SK-N-SH treated with all-trans-retinoic acid at 6 μM for 48 hours (cell line): ENCODE data around the gene DDX54.

Experiments used
- ATAC-seq: fragments of 200-7000 bp; cut with Tn5 transposase; 3 replicates; pipeline ENCODE4 v1.9.1; 2020; ENCODE audit warnings: mild to moderate bottlenecking, moderate library complexity
- ARNTL ChIP-seq: fragments of 450-650 bp; formaldehyde crosslinking; IDR thresholded peaks from 2 replicates; pipeline ENCODE4 v1.5.0; 2020; ENCODE audit warnings: low read depth, mild to moderate bottlenecking, moderate library complexity, borderline replicate concordance
- BACH2 ChIP-seq: fragments of 250-450 bp; sonication (Bioruptor Pico); IDR thresholded peaks from 2 replicates; pipeline ENCODE4 v1.9.0; 2021; ENCODE audit warnings: mild to moderate bottlenecking, borderline replicate concordance
- CREB5 ChIP-seq: fragments of 250-450 bp; sonication (Bioruptor Pico); IDR thresholded peaks from 2 replicates; pipeline ENCODE4 v1.5.1; 2020; ENCODE audit warnings: low read depth, mild to moderate bottlenecking, moderate library complexity
- CSDC2 ChIP-seq: fragments of 250-450 bp; sonication (Bioruptor Pico); IDR thresholded peaks from 2 replicates; pipeline ENCODE4 v1.5.0; 2020; ENCODE audit warnings: mild to moderate bottlenecking, moderate library complexity
- CSRNP3 ChIP-seq: fragments of 250-450 bp; sonication (Bioruptor Pico); IDR thresholded peaks from 2 replicates; pipeline ENCODE4 v1.5.1; 2021; ENCODE audit warnings: mild to moderate bottlenecking, moderate library complexity
- GLIS3 ChIP-seq: fragments of 250-450 bp; sonication (Bioruptor Pico); IDR thresholded peaks from 2 replicates; pipeline ENCODE4 v1.5.0; 2020; ENCODE audit warnings: mild to moderate bottlenecking, moderate library complexity
- ISL1 ChIP-seq: fragments of 250-450 bp; sonication (Bioruptor Pico); IDR thresholded peaks from 2 replicates; pipeline ENCODE4 v2.1.2; 2022; ENCODE audit warnings: mild to moderate bottlenecking, moderate library complexity
- PATZ1 ChIP-seq: fragments of 250-450 bp; sonication (Bioruptor Pico); IDR thresholded peaks from 2 replicates; pipeline ENCODE4 v1.8.0; 2020; ENCODE audit warnings: mild to moderate bottlenecking, moderate library complexity, borderline replicate concordance
- POU6F1 ChIP-seq: fragments of 250-450 bp; sonication (Bioruptor Pico); IDR thresholded peaks from 2 replicates; pipeline ENCODE4 v1.8.0; 2021; ENCODE audit warnings: low read depth, mild to moderate bottlenecking, moderate library complexity, borderline replicate concordance
- PPARA ChIP-seq: fragments of 250-450 bp; sonication (Bioruptor Pico); IDR thresholded peaks from 2 replicates; pipeline ENCODE4 v1.5.0; 2020; ENCODE audit warnings: mild to moderate bottlenecking, borderline replicate concordance
- RARB ChIP-seq: fragments of 250-450 bp; sonication (Bioruptor Pico); IDR thresholded peaks from 2 replicates; pipeline ENCODE4 v1.8.0; 2021; ENCODE audit warnings: mild to moderate bottlenecking, moderate library complexity
- SNAI2 ChIP-seq: fragments of 250-450 bp; sonication (Bioruptor Pico); IDR thresholded peaks from 2 replicates; pipeline ENCODE4 v1.5.0; 2020; ENCODE audit warnings: mild to moderate bottlenecking, moderate library complexity
- TCF4 ChIP-seq: fragments of 250-450 bp; sonication (Bioruptor Pico); IDR thresholded peaks from 2 replicates; pipeline ENCODE4 v1.8.0; 2021; ENCODE audit warnings: mild to moderate bottlenecking, moderate library complexity, borderline replicate concordance
- TSHZ2 ChIP-seq: fragments of 250-450 bp; sonication (Bioruptor Pico); IDR thresholded peaks from 2 replicates; pipeline ENCODE4 v1.5.0; 2020; ENCODE audit warnings: mild to moderate bottlenecking, moderate library complexity
- ZC3H10 ChIP-seq: fragments of 250-450 bp; sonication (Bioruptor Pico); IDR thresholded peaks from 2 replicates; pipeline ENCODE4 v1.5.1; 2021; ENCODE audit warnings: mild to moderate bottlenecking, moderate library complexity
- ZFP3 ChIP-seq: fragments of 250-450 bp; sonication (Bioruptor Pico); IDR thresholded peaks from 2 replicates; pipeline ENCODE4 v1.5.0; 2020; ENCODE audit warnings: mild to moderate bottlenecking, moderate library complexity
- ZFP30 ChIP-seq: fragments of 450-650 bp; formaldehyde crosslinking; IDR thresholded peaks from 2 replicates; pipeline ENCODE4 v1.5.0; 2022; ENCODE audit warnings: mild to moderate bottlenecking, moderate library complexity
- ZNF565 ChIP-seq: fragments of 450-650 bp; formaldehyde crosslinking; conservative IDR thresholded peaks from 2 replicates; pipeline ENCODE4 v1.5.0; 2020; ENCODE audit warnings: low read depth, mild to moderate bottlenecking, moderate library complexity
- ZNF70 ChIP-seq: fragments of 450-650 bp; formaldehyde crosslinking; IDR thresholded peaks from 2 replicates; pipeline ENCODE4 v1.5.0; 2020; ENCODE audit warnings: mild to moderate bottlenecking, moderate library complexity
- ZNF8 ChIP-seq: fragments of 450-650 bp; formaldehyde crosslinking; IDR thresholded peaks from 2 replicates; pipeline ENCODE4 v1.5.0; 2020; ENCODE audit warnings: mild to moderate bottlenecking, moderate library complexity

Gene DDX54

GRCh38 chr12:113143959-113144358 is 41.3 kb downstream of the DDX54 start:
- TF ChIP-seq RARB (no peak), PPARA (CRISPR knock-in tag) (no peak), ISL1 (CRISPR knock-in tag) (no peak), POU6F1 (no peak), GLIS3 (CRISPR knock-in tag) (no peak), TSHZ2 (no peak), SNAI2 (CRISPR knock-in tag) (no peak), ZNF565 (CRISPR knock-in tag) (no peak), BACH2 (CRISPR knock-in tag) (no peak), ARNTL (CRISPR knock-in tag) (no peak), ZFP3 (no peak), ZFP30 (CRISPR knock-in tag) (no peak), CREB5 (CRISPR knock-in tag) (no peak), ZNF8 (no peak), CSDC2 (CRISPR knock-in tag) (no peak), PATZ1 (CRISPR knock-in tag) (no peak), ZC3H10 (CRISPR knock-in tag) (no peak), ZNF70 (CRISPR knock-in tag) (no peak)
- ATAC-seq, result no peak

GRCh38 chr12:113142886-113143332 is 42.4 kb downstream of the DDX54 start:
- no peak for TF ChIP-seq ISL1 (CRISPR knock-in tag)
- no peak for TF ChIP-seq ARNTL (CRISPR knock-in tag)
- no peak for TF ChIP-seq PPARA (CRISPR knock-in tag)
- no peak for TF ChIP-seq TCF4
- no peak for TF ChIP-seq CSRNP3 (CRISPR knock-in tag)
- no peak for TF ChIP-seq ZC3H10 (CRISPR knock-in tag)
- TF ChIP-seq GLIS3 (CRISPR knock-in tag), result no peak
- no peak for TF ChIP-seq BACH2 (CRISPR knock-in tag)
- ATAC-seq, result no peak

- no peak for ATAC-seq
- no peak for TF ChIP-seq ZNF8
- no peak for TF ChIP-seq SNAI2 (CRISPR knock-in tag)
- no peak for TF ChIP-seq PATZ1 (CRISPR knock-in tag)
- no peak for TF ChIP-seq PPARA (CRISPR knock-in tag)
- TF ChIP-seq TSHZ2, result no peak
- TF ChIP-seq CSRNP3 (CRISPR knock-in tag), result no peak
Observed at GRCh38 chr12:113142173-113142885, 42.9 kb downstream of the DDX54 start.
